HG03045 (cell line): ENCODE measurements around the gene SCG5.

Experiments used
- ATAC-seq: cut with Tn5 transposase; IDR thresholded peaks from one replicate; pipeline ENCODE4 v1.9.1; 2021; ENCODE audit warnings: mild to moderate bottlenecking, moderate library complexity; ENCODE audit not compliant: unreplicated experiment

Gene SCG5

DNA sequence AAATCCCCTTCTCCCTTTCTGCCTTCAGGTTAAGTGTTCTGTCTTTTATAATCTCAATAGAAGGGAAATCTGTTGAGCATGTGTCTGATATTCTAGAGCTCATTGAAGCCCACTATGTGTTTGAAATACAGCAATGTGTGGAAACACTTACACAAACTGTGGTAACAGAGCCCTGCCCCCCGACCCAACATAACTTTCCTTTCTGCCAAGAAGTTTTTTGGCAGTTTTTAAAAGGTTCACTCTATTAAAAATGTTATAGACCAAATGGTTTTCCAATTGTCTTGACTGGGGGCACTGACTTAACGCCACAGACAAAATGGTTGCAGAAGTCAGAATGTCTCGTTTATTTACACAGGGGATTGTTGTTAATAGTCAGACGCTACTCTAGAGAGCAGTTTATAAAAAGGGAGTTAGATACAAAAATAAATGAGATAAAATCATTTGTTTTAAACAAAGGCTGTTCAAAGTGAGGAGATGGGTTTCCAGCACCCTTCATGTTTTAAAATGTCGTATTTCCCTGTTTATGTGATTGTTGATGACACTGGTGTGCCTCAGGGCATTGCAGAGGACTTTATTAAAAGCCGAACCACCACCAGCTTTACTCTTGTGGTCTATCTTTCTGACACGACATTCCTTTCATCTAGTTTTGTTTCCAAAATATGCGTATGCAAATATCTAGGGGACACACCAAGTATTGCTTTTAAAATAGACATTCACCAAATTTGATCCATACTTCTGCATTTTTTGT lies 49.6 kb downstream of the SCG5 start:
- no peak for ATAC-seq

- no peak for ATAC-seq
Observed at GRCh38 chr15:32691689-32692038, 50.2 kb downstream of the SCG5 start.

GRCh38 chr15:32692286-32692685 lies 50.8 kb downstream of the SCG5 start:
- ATAC-seq, result no peak

DNA sequence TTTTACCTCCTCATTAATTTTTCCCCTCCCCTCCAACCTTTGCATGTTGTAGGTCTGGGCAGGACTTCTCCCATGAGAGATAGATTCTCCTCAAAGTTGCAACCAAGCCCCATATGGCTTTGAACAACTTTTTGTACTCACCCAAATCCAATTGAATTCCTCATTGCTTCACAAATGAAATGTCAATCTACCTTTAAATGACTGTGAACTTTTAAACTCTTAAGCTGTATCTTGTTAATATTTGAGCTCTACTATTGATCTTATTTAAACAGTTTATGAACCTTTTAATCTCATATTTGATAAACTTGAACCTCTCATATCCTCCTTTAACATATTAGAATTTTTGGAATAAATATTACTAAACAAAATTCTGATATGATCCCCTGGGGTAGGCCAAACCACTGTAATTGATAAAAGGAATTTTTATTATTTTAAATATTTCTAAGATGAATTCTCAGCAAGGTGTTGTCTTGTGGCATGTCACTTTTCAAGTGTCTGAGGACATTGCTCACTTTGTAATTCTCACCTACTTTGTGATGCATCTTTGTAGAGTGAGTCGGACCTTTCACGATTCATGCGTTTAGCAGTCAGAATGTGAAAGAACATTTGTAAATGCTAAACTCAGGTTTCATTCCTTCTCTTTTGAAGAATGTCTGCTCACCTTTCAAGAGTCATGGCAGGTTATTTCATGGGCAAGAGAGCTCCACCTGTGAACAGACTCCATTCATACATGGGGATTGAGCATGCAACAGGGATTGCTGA lies 52.9 kb downstream of the SCG5 start:
- no peak for ATAC-seq

DNA sequence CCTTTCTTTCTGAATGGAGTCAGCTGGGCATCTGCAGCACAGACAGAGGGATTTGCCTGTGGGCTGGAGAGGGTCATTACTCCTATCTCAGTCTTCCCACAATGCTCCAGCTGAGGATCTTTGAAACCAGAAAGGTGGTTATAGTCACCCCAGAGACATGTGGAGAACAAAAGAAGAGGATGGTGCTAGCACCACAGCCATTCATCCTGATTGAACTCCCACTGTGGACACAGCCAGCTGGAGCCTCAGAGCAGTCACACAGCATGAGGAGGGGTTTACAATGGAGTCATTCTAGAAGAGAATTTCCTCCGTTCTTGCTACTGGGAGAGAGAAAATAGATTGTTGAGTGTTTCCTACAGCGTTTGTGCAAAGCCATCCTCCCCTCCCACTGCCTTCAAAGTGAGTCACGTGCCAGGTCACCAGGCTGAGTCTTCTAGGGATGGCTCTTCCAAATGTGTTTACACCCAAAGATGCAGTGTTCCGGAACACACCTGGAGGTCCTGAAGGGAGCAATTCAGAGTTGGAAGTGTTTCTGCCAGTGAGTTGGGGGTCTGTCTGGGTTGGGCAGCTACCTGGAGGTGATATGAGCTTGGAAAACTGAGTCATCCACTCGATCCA lies 57.4 kb downstream of the SCG5 start:
- no peak for ATAC-seq

- ATAC-seq, result no peak
Observed at GRCh38 chr15:32700501-32701150, 59.1 kb downstream of the SCG5 start.

DNA sequence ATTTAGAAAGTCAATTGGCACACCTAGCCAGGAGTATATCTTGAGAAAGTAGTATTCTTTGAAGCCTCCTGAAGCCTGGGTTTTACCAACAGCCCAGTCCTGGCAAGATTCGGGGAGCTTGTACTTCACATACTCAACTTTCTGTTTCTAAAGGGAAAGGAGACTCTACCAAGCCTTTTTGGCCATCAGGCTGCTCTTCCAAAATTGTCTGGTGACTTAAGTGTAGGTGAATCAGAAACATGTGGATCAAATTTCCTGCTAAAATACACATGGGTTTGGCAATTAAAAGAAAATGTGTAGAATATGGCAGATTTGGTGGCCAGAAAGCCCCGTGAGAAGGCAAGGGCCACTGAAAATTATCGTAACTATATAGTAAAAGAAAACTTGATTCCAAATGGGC lies 60.4 kb downstream of the SCG5 start:
- no peak for ATAC-seq

GRCh38 chr15:32704395-32704981 lies 63.0 kb downstream of the SCG5 start:
- no peak for ATAC-seq

- ATAC-seq, result no peak
Observed at GRCh38 chr15:32705446-32705845, 63.9 kb downstream of the SCG5 start.

DNA sequence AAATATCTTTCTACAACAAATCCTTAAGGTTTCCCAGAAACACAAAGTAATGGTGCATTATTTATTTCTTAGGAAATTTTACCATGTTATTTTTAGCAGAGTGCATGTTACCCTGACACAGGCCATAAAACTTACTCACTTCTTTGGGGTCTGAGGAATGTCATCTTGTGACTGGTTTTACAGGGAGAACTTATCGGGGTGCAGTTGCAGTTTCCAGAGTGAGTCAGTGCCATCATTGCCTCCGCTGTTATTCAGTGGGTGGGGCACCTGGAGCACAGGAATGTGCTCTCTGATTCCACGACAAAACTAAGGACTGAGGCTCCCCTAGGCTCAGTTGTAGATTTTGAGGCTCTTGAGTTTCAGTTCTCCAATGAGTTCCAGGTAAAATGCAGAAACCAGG lies 65.2 kb downstream of the SCG5 start:
- no peak for ATAC-seq

- ATAC-seq, result no peak
Observed at GRCh38 chr15:32707436-32707835, 65.9 kb downstream of the SCG5 start.

DNA sequence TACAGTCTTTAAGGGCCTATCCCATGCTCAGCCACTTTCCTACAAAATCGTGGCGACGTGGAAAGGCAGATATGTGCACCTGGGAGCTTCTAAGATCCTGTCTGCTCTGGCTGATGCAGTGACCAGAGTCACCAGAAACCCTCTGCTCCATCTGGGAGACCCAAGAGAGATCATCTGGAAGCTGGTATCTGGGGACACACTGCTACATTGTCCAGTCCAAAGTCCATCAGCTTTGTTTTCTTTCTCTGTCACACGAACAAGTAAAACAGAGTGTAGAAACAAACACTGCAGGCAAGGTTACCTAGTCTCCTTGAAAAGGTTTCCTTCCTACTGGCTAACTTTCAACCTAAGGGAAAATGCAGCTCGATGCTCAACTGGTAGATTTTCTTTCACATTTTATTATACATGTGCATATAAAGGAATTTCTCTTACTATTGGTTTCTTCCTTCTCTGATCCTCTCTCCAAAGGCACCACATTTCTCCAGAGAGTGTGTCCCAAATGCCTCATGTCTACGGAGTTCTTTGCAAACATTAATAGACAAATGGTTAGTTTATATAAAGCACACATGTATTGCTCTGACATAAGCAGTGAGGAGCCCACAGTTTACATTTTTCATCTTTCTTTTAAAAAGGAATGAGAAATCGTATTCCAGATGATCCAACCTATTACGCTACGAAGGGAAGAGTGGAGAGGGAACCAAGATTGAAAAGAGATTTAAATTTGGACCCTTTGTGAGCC lies 68.0 kb downstream of the SCG5 start:
- ATAC-seq, result no peak

- ATAC-seq, result no peak
Observed at GRCh38 chr15:32715276-32715675, 73.8 kb downstream of the SCG5 start.

DNA sequence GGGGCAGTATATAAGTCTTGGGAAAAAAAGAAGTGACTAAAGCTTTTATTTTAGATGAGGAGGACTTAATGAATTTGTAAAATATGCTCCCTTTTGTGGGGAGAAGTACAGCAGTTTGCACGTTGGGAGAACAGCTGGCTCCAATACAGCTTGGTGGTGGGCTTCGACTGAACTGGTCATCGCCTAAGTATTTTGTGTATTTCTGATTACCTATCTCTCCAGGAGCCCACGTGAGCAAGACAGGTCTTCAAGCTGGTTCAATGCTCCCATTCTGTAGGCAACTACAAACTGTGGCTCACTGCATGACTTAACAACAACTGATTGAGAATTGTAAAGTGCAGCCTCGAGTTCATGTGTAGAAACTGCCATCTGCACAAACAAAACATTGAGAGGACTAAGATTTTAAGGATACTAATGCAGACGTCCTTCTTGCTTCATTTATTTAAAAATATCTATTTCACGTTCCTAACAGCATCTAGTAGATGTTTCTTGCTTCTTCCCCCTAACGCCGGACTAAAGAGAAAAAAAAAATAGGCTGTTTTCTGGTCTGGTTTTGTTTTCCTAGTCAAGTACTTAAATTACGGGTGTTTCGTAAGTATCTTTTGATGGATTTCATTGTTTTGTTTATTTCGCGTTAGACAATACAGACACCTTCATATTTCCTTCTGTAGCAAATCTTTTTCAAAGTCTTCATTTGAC lies 74.9 kb downstream of the SCG5 start:
- no peak for ATAC-seq

DNA sequence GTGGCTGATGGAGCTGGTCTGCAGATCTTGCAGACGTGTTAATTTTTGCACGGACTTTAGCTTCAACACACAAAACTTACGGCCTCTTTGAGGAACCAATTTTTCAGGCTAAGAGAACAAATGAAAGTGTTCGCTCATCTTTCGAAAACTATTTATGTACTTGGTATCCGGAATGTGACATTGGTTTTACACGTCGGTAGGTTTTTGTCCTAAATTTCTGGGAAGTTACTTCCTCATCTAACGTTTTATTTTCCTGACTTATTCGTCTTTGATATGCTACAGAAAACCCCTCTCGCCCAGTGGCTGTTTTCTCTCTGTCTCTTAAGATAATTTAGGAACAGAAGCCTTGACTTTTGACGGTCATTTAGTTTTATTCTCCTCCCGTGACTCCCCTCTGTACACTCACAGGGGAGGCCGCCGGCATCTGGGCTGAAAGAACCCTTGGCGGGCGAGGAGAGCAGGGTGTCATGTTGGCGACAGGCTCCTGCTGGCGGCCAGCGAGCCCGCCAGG lies 75.5 kb downstream of the SCG5 start:
- ATAC-seq, result no peak

DNA sequence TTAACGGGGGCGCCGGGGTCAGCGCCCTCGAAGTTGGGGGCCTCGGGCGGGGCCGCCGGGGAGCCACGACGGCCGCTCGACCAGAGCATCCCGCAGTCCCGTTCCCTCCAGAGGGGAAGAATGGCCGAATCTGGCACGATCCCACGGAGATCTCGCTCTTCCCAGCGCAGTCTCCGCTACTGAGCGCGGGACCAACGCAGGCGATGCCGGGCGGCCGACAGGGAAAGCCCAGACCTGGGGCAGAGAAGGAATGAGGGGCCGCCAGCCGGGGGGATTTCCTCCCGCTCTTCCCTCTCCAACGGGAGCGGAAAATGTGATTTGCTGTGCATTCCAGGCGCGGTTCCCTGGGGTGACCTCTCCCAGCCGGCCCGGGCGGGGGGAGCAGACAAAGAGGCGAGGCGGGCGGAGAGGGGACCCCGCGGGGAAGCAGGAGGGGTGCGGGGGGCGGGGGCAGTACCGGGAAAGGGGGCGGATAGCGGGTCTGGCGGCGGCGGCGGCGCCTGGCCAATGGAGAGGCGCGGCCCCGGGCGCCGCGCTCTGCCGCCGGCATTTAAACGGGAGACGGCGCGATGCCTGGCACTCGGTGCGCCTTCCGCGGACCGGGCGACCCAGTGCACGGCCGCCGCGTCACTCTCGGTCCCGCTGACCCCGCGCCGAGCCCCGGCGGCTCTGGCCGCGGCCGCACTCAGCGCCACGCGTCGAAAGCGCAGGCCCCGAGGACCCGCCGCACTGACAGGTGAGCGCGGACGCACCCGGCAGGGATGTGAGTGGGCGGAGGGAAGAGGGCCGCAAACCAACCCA lies 76.1 kb downstream of the SCG5 start, which contains the start of gene GREM1:
GREM1 (plus strand) TSS at position 579 of the 801 bp plus-strand sequence. CDS start 12,687 bp downstream, outside the sequence.
- no peak for ATAC-seq

- ATAC-seq, result no peak
Observed at GRCh38 chr15:32718227-32718820, 76.8 kb downstream of the SCG5 start.
